Activated gamma-delta T cell treated with anti-CD3 and anti-CD28 coated beads, Interleukin-2, amount 50 U/mL, for 16 hours (primary cell): ENCODE measurements around the gene SELENOV.

ENCODE experiments used
- DNase-seq: peaks from one replicate; pipeline ENCODE4 v3.0.0-alpha.2; 2020; ENCODE audit warnings: low read depth

Gene SELENOV

DNA sequence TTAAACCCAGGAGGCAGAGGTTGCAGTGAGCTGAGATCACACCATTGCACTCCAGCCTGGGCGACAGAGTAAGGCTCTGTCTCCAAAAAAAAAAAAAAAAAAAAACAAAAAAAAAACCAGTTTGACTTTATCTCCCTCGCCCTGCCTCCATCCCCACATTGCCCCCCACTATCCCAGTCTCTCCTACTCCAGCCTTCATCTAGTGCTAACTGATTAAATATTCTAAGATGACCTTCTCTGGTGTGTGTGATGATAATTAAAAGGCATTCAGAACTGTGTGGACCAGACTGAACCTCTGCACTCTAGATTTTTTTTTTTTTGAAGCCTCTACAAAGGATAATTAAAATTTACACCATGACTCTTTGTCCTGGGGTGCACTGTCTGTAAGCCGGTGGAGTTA lies 22.2 kb upstream of the SELENOV start:
- DNase-seq, result no peak

DNA sequence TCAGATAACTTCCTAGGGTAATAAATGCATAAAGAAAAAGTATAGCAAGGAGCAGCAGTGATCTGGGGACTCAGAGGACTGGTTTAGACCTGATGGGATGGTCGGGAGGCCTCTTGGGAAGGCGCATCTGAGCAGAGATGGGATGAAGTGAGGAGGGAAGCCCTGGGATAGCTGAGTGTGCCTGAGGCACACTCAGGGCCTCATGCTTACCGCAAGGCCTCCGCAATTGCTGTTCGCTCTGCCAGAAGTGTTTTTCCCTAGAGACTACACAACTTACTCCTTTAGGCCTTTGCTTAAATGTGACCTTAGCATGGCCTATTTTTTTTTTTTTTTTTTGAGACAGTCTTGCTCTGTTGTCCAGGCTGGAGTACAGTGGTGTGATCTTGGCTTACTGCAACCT lies 20.3 kb upstream of the SELENOV start:
- DNase-seq, result no peak

DNA sequence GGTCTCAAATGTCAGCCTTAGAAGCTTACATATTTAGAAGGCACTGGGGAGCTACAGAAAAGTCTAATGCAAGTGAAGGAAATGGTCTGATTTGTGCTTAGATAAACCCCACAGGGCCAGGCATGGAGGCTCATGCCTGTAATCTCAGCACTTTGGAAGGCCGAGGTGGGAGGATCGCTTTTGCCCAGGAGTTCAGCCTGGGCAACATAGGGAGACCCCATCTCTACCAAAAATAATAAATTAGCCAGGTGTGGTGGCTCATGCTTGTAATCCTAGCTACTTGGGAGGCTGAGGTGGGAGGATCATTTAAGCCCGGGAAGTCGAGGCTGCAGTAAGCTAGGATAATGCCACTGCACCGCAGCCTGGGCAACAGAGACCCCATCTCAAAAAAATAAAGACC lies 18.9 kb upstream of the SELENOV start:
- DNase-seq, result no peak

DNA sequence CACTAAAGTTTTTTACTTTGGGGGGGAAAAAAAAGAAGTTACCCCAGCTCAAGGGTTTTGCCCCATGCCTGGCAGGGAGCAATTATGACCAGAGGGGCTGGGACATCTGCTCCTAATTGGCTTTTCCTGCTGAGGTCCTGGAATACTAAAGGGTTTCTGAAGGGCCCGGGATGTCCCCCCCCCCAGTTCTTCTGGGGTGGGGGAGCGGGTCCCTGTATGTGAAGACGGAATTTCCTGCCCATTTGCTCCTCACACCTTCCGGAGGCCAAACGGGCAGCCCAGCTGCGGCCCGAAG lies 17.3 kb upstream of the SELENOV start:
- DNase-seq, result no peak

DNA sequence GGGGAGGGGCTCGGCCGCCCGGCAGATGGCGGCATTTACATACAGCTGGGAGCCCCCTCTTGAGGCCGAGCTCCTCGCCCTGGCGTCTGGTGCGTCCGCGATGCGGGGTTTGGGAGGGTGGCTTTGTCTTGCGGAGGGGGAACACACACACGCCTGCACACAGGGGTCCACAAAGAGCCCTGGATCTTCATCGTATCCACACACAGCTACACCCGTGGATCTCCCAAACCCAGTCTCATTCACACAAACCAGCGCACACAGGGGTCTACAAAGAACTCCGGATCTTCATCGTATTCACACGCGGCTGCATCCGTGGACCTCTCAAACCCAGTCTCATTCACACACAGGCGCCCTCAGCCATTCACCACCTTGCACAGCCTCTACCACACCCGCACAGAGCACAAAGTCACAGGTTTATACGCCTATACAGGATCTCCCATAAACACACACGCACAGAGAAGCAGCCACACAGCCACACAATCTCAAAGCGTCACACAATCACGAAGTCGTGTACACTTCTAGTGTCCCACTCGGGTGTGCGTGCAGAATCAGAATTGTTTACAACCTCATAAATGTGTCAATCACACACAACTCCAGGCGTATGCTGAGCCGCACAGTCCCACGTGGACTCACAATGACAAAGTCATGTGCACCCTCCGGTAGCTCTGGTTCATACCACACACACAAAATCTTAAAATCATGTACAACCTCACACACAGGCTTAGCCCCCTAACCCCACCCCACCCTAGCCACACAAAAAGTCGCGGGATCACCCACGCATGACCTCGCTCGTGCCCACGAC lies 16.7 kb upstream of the SELENOV start:
- DNase-seq, result no peak

DNA sequence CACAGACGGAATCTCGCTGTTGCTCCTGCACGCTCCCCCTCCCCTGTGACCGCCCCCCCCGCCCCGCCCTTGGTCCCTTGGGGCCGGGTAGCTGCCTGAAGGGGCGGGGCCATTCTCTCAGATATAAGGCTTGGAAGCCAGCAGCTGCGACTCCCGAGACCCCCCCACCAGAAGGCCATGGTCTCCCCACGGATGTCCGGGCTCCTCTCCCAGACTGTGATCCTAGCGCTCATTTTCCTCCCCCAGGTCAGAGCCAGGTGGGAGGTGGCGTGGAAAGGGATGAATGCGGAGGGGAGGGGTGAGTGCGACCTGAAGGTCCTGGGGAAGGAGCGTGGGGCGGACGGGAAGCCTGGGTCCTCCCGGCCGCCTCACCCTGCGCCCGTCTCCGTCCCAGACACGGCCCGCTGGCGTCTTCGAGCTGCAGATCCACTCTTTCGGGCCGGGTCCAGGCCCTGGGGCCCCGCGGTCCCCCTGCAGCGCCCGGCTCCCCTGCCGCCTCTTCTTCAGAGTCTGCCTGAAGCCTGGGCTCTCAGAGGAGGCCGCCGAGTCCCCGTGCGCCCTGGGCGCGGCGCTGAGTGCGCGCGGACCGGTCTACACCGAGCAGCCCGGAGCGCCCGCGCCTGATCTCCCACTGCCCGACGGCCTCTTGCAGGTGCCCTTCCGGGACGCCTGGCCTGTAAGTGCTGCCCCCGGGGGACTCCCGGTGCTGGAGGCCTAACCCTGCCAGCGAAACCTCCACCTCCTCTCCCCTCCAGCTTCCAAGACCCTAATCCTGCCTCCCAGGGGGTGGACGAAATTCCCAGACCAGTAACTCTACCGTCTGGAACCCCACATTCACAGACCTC lies 15.9 kb upstream of the SELENOV start, which contains the start of gene DLL3:
Gene DLL3 (plus strand): TSS at position 150 of the 845 bp plus-strand sequence. CDS start 28 bp downstream, at position 178.
- no peak for DNase-seq

DNA sequence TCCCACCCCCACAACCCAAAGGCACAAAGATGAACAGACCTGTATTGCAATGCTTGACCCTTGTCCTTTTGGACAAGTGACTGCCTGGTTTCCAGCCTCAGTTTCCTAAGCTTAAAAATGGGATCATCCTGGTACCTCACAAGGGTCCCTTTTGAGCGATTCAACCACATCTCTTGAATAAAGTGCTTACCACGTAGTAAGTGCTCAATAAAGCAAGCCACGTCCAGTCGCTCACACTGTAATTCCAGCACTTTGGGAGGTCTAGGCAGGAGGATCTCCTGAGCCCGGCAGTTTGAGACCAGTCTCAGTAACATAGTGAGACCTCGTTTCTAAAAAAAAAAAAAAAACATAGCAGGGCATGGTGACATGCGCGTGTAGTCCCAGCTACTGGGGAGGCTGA lies 15.0 kb upstream of the SELENOV start:
- no peak for DNase-seq

DNA sequence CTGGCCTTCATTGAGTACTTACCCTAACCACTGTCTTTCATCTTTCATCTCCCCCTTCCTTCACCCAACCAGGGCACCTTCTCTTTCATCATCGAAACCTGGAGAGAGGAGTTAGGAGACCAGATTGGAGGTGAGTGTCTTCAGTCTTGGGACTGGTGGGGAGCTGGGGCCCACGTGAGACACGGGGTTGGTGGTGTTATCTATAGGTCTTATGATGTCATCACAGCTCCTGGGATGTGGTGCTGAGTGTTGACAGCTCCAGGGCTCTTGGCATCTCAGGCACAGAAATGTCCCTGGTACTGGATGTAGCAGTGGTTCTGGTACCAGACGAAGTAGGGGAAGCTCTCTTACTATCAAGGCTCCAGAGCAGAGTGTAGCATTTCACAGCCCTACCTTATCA lies 14.4 kb upstream of the SELENOV start:
- no peak for DNase-seq

DNA sequence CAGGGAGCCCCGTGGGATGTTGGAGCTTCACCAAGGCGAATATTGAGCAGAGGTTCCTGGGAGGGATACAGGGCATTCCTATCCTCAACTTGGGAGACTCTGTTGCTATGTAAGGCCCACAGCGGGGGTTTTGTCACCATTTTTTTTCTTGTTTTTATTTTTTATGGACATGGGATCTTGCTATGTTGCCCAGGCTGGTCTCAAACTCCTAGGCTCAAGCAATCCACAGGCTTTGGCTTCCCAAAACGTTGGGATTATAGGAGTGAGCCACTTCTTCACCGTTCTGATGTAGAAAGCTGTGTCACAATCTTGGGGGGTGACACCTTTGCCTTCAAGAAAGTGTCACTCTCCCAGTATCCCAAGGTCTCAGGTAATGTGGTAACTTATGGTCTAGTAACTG lies 13.6 kb upstream of the SELENOV start:
- no peak for DNase-seq

DNA sequence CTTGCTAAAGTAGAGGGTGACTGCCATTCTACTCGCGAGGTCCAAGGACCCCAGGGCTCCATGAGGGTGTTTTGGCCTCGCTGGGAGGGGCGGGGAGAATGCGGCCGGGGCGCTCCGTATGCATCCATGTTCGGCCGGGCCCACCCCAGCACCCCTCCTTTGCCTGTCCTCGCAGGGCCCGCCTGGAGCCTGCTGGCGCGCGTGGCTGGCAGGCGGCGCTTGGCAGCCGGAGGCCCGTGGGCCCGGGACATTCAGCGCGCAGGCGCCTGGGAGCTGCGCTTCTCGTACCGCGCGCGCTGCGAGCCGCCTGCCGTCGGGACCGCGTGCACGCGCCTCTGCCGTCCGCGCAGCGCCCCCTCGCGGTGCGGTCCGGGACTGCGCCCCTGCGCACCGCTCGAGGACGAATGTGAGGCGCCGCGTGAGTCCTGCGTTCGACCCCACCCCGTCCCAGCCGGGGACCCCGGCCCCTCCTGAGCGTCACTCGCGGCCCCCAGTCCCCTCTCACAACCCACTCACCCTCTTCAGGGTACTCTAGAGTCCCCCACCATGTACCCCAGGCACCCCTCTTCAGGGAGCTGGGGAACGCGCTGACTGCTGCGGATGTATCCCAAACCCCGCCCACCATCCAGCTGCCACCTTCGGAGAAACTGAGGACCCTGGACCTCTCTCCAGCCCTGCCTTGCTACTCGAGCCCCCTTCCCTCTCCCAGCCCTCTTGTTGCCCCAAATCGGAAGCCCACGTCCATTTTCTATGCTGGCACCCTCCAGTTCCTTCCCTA lies 12.1 kb upstream of the SELENOV start:
- peak; percentile 56 for DNase-seq

DNA sequence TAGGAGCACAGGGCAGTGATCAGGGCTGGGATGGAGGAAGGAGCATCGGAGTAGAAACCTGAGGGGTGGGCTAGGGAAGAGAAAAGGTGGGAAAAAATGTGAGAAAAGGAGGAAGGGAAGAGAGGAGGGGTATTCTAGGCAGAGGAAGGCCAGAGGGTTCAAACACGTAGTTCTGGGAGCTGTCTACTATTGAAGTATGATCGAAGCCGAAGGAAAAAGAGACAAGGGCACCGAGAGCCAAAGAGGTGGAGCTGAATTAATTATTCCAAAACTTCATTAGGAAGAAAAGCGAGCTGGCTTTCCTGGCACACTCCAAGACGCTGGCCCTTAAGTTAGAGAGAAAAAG lies 8.4 kb upstream of the SELENOV start:
- no peak for DNase-seq

DNA sequence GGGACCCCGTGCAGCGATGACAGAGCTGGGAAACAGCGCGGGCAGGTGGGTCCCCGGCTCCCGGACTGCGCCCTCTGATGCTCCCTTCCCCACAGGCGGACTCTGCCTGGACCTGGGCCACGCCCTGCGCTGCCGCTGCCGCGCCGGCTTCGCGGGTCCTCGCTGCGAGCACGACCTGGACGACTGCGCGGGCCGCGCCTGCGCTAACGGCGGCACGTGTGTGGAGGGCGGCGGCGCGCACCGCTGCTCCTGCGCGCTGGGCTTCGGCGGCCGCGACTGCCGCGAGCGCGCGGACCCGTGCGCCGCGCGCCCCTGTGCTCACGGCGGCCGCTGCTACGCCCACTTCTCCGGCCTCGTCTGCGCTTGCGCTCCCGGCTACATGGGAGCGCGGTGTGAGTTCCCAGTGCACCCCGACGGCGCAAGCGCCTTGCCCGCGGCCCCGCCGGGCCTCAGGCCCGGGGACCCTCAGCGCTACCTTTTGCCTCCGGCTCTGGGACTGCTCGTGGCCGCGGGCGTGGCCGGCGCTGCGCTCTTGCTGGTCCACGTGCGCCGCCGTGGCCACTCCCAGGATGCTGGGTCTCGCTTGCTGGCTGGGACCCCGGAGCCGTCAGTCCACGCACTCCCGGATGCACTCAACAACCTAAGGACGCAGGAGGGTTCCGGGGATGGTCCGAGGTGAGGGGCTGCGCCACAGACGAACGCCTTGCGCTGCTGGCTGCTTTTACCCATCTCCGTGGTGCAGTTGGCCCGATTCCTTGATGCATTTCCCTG lies 7.8 kb upstream of the SELENOV start:
- DNase-seq, result peak; percentile 12

DNA sequence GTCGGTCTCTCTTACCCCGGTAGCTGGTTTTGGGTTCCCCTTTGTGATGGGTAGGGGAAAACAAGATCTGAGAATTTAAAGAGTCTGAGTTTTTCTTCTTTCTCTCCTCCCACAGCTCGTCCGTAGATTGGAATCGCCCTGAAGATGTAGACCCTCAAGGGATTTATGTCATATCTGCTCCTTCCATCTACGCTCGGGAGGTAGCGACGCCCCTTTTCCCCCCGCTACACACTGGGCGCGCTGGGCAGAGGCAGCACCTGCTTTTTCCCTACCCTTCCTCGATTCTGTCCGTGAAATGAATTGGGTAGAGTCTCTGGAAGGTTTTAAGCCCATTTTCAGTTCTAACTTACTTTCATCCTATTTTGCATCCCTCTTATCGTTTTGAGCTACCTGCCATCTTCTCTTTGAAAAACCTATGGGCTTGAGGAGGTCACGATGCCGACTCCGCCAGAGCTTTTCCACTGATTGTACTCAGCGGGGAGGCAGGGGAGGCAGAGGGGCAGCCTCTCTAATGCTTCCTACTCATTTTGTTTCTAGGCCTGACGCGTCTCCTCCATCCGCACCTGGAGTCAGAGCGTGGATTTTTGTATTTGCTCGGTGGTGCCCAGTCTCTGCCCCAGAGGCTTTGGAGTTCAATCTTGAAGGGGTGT lies 7.1 kb upstream of the SELENOV start:
- DNase-seq, result no peak

DNA sequence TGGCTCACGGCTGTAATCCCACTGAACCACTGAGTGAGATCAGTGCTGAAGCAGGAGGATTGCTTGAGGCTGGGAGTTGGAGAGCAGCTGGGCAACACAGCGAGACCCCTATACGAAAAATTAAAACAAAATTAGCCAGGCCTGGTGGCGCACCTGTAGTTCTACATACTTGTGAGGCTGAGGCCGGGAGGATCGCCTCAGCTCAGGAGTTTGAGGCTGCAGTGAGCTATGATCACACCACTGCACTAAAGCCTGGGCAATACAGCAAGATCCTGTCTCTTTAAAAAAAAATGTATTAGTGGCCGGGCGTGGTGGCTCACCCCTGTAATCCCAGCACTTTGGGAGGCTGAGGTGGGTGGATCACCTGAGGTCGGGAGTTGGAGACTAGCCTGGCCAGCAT lies 6.3 kb upstream of the SELENOV start:
- no peak for DNase-seq

DNA sequence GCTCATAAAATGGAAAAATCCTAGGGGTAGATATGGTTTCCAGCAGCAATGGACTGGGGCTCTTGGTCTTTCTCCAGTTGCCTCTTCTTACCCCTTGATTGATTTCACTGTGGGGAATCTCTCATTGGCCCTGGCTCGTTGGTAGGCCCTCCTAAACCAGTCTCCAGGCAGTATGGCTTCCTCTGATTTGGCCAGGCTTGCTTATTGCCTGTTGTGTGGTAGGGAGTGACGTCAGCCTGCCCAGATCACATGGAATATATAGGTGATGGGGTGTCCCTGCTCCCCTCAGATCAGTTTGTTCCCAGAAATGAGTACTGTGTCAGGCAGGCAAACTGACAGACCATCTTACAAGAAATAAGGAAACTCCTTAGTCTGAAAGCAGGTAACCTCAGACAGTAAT lies 5.7 kb upstream of the SELENOV start:
- no peak for DNase-seq

DNA sequence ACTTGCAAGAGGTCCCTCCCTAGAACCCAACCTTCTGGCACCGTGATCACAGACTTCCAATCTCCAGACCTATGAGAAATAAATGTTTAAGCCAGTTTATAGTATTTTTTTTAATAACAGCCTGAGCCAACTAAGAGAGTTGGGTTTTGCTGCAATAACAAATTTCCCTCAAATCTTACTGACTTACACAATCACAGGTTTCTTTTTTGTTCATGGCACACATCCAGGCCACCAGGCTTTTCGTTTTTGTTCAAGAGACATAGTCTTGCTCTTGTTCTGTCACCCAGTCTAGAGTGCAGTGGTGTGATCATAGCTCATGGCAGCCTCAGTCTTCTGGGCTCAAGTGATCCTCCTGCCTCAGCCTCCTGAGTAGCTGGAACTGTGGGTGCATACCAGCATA lies 2.0 kb upstream of the SELENOV start:
- DNase-seq, result no peak

DNA sequence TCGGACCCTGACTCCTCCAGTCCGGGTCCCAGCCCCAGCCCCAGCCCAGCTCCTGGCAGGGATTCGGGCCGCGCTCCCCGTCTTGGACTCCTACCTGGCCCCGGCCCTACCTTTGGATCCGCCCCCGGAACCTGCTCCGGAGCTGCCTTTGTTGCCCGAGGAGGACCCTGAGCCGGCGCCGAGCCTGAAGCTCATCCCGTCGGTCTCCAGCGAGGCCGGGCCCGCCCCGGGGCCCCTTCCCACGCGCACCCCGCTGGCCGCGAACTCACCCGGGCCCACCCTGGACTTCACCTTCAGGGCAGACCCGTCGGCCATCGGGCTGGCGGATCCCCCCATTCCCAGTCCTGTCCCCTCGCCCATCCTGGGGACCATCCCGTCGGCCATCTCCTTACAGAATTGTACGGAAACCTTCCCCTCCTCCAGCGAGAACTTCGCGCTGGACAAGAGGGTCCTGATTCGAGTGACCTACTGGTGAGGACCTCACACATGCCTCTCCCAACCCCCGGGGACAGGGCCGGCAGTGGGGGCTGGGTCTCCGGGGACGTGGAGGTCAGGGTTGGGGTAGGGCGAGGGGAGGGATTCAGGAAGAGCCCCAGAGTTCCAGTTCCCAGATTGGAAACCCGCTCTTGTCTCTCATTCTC lies 732 bp downstream of the SELENOV start:
- DNase-seq, result no peak

DNA sequence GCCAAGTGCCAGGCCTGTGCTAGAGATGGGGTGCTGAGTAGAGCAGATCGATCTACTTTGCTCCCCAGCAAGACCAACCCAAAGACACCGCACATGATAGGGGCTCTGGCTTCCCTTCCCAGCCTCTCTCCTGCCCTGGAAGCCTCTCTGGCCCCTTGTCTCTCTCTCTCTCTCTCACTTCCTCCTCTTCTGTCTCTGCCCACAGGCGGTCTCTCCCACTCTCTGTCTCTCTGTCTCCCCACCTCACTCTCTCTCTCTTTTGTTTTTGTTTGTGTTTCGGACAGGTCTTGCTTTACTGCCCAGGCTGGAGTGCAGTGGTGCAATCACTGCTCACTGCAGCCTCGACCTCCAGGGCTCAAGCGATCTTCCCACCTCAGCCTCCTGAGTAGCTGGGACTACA lies 1.3 kb downstream of the SELENOV start:
- no peak for DNase-seq

DNA sequence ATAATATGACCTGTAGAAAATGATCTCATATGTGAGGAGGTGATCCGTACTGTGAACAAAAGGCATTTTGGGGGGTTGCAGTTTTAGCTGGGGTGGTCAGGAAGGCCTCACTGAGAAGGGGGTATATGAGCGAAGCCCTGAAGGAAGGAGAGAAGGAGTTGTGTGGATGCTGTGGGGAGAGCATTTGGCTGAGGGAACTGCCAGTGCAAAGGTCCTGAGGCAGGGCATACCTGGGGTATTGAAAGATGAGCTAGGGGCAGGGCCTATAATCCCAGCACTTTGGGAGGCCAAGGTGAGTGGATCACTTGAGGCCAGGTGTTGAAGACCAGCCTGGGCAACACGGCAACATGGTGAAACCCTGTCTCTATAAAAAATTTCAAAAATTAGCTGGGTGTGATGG lies 2.5 kb downstream of the SELENOV start:
- no peak for DNase-seq

DNA sequence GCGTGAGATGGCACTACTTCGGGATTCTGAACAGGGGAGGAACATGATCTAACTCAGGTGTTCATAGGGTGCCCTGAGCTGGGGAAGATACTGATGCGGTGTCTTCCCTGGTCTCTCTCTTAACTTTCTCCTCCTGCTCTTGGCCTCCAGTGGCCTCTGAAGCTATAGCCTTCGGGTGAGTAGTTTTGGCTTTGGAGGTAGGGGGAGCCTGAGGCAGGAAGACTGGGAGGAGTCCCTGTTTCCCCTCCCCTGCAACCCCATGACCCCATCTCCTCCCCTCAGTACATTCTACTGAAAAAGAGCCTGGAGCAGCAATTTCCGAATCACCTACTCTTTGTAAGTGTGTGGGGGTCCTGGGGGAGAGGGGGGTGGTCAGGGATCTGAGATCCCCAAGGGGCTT lies 3.5 kb downstream of the SELENOV start:
- no peak for DNase-seq

DNA sequence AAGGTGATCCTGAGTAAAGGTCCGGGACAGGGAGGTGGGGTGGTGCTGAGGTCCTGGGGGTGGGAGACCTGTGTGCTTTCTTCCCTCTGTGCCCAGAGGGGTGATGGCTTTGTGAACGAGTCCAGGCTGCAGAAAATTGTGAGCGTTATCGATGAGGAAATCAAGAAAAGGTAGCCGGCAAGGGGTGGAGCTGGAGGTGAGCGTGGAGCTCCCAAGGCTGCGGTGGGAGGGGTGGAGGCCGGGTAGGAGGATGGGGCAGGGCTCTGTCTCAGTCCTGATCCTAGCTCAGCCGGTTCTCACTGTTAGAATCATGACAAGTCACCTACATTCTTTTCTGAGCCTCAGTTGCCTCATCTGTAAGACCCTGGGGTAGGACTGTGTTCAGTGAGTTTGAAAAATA lies 4.0 kb downstream of the SELENOV start:
- no peak for DNase-seq
